Activated CD4-positive, alpha-beta T cell treated with anti-CD3 and anti-CD28 coated beads, Interleukin-2, amount 50 U/mL, for 16 hours (primary cell): Measurements from ENCODE around the gene CRTC1.

ENCODE experiments used
- DNase-seq: peaks from one replicate; pipeline ENCODE4 v3.0.0-alpha.2; 2020

The CRTC1 gene, protein sequence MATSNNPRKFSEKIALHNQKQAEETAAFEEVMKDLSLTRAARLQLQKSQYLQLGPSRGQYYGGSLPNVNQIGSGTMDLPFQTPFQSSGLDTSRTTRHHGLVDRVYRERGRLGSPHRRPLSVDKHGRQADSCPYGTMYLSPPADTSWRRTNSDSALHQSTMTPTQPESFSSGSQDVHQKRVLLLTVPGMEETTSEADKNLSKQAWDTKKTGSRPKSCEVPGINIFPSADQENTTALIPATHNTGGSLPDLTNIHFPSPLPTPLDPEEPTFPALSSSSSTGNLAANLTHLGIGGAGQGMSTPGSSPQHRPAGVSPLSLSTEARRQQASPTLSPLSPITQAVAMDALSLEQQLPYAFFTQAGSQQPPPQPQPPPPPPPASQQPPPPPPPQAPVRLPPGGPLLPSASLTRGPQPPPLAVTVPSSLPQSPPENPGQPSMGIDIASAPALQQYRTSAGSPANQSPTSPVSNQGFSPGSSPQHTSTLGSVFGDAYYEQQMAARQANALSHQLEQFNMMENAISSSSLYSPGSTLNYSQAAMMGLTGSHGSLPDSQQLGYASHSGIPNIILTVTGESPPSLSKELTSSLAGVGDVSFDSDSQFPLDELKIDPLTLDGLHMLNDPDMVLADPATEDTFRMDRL

GRCh38 chr19:18683109-18683957 lies at the start of gene CRTC1:
Gene CRTC1, plus strand, starts transcription at chr19:18683680. Its CDS starts 23 bp downstream, at chr19:18683703.
- DNase-seq: peak; percentile 91

DNA sequence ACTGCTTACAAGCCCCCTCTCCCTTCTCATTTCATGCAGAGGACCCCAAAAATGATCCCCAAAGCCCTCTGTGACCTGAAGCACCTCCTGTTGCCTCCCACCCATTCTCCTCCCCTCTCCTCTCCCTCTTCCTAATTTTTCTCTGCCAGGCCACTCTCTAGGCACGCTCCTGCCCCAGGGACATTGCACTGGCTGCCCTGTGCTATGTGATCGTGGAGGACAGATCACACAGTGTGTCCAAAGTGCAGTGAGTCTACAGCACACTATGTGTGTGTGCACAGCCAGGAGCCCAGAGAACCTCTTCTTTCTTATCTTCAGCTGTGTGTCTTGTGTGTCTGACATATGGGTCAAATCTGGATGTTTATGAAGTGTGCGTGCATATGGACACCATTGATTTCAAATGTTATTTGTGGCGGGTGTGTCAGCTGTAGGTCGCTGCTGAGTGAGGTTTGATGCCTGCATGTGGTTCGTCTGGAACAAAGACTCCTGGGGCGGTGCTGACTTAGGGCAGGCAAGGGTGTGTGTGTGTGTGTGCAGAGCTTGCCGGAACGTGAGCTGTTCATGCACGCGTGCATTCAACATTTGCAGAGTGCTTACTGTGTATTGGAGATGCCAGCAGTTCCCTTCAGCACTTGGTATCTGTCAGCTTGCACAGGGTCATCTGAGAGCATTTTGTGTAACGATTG lies 48.7 kb upstream of the CRTC1 start:
- DNase-seq: no peak

GRCh38 chr19:18635831-18636182 lies 47.7 kb upstream of the CRTC1 start:
- DNase-seq: no peak

- DNase-seq: peak; percentile 99
Observed at GRCh38 chr19:18636183-18636968, 47.1 kb upstream of the CRTC1 start.

DNA sequence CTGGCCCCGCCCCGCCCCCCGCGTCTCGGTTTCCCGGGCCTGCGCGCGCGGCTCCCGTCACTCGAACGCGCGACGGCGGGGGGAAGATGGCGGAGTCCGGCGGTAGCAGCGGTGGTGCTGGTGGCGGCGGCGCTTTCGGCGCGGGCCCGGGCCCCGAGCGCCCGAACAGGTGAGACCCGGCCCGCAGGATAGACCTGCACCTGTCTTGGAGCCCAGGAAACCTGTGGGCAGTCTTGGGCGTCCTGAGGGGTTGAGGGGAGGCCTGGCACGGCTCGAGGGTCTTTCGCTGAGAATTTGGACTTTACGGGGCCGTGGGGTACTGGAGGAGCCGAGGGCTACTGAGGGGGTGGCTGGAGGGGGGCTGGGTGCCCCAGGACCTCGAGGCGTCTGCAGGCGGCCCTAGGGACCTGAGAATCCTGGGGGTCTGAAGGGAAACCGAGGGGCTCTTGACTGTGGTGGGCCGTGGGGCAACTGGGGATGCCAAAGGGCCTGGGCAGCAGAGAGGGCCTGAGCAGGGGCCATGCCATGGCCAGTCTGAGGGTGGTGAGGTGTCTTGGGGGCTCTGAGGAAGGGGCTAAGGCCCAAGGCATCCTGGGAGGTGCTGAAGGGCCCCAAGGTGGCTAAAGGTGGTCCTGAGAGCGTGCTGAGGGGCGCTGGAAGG lies 46.4 kb upstream of the CRTC1 start, which contains the start of gene KLHL26:
Gene KLHL26, plus strand, starts transcription at position 60 of the 661 bp plus-strand sequence. Its CDS starts 27 bp downstream, at position 87.
- no peak for DNase-seq

- DNase-seq: no peak
Observed at GRCh38 chr19:18637673-18638630, 45.5 kb upstream of the CRTC1 start.

GRCh38 chr19:18639706-18640243 lies 43.7 kb upstream of the CRTC1 start:
- no peak for DNase-seq

DNA sequence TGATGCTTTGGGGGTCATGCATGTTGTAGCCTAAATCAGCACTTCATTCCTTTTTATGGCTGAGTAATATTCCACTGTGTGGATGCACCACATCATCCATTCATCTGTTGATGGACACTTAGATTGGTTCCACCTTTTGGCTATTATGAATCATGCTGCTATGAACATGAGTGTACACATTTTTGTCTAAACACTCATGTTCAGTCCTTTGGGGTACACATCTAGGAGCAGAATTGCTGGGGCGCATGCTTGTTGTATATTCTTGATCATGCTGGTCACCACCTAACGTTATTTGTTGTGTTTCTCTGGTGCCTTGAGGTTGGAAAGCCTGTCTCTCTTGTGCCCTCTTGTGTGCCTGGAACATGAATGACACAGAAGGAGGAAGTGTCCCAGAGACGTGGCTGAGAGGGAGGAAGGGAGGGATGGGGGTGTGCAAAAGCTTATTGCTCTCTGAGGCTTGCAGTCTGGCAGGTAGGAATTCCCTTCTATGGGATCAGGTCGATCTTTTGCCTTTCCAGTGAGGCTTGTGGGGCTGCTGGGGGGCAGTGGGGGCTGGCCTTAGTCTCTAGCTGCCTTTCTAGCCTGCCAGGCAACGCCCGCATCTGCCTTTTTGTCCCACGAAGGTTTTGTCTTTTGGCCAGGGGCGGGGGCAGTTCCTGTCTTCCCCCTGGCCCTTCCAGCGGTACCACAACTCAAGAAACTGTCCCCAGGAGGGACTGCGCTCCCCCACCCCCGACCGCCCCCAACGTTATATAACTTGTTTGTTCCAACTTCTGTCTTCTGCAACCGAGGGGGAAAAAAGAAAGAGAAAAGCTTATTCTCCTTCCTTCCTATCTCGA lies 39.1 kb upstream of the CRTC1 start:
- no peak for DNase-seq

- DNase-seq: no peak
Observed at GRCh38 chr19:18645035-18645511, 38.4 kb upstream of the CRTC1 start.

GRCh38 chr19:18646535-18647370 lies 36.7 kb upstream of the CRTC1 start:
- no peak for DNase-seq

- no peak for DNase-seq
Observed at GRCh38 chr19:18647371-18647767, 36.1 kb upstream of the CRTC1 start.

DNA sequence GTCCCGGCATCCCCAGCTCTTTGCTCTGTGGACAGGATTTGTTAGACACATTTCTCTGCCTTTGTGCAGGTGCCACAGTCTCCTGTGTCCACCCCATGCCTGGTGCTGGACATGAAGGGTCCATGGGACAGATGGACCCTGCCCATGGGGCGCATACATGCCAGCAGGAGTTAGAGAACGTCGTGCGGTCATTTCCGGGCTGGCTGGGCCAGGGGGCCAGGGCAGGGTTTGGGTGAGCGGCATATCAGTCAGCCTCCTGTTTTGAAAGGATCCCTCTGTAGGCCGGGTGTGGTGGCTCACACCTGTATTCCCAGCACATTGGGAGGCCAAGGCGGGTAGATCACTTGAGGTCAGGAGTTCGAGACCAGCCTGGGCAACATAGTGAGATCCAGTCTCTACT lies 35.7 kb upstream of the CRTC1 start:
- no peak for DNase-seq

DNA sequence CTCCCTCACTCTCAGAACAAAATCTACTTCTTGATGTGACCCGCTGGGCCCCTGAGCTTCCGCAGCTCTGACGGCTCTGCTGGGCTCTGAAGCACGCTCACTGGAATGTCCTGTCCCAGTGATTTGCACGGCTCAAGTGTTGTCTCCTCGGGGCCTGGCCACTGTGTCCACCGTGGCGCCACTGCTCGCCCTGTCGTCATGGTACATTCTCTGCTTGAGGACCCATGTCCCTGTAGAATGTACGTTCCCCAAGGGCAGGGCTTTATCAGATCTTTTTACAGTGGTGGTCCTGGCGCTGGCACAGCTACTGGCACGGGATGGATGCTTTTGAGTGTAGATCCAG lies 34.5 kb upstream of the CRTC1 start:
- no peak for DNase-seq

- no peak for DNase-seq
Observed at GRCh38 chr19:18649371-18650020, 34.0 kb upstream of the CRTC1 start.

DNA sequence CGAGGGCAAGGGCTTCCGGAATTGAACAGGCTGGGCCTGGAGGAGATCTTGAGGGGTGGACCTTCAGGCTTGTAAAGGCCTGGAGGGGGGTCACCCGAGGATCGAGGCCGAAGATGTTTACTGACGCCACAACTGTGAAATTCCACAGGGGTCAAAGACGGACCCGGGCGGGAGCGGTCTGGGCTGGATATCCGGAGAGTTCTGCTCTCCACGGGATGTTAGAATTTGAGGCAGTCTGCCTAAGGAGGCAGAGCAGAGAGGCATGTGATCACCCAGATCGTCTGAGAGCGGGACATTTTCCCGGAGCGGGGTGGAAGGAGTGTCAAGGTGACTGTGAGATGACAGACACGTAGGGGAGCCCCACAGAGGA lies 33.5 kb upstream of the CRTC1 start:
- no peak for DNase-seq

DNA sequence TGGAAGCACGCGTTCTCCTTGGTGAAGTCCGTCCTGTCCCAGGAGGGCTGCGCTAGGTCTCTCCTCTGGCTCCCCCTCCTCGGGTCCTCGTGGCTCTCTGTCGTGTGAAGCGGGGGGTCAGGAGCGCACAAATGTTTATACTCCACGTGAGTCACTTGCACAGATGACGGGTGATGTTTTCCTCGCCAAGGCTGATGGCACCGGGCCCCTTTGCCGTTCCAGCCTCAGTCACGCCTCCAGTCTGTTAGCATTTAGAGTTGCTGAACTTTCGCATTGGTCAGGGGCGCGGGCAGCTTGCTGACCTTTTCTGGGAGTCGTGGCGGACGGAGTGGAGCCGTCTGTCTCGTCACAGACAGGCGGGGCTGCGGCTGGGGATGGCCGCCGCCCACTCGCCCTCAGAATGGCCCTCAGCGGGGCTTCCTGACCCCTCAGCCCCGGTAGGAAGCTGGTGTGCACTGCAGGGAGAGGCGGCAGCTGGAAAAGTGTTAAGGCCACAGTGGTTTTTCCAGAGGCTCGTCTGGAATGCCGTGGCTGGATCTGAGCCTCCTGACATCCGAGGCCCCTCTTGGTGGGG lies 32.9 kb upstream of the CRTC1 start:
- no peak for DNase-seq

GRCh38 chr19:18651300-18651699 lies 32.2 kb upstream of the CRTC1 start:
- no peak for DNase-seq
